GM19455 (cell line): ENCODE data around the gene VAV1.
A peak's percentile ranks its signal among the peaks of the same experiment; 100 is the strongest.
"Not testable (repeated sequence)": the region's sequence is repeated elsewhere in the genome, so short reads cannot be mapped to it uniquely, and the experiment has no call there.

Experiments used
- ATAC-seq: cut with Tn5 transposase; IDR thresholded peaks from one replicate; pipeline ENCODE4 v1.9.1; 2021; ENCODE audit not compliant: unreplicated experiment

VAV1 gene

GRCh38 chr19:6754653-6755463, 17.6 kb upstream of the VAV1 start:
- ATAC-seq = no peak

GRCh38 chr19:6760606-6761005, 11.9 kb upstream of the VAV1 start:
- no peak for ATAC-seq

GRCh38 chr19:6761053-6761676, 11.3 kb upstream of the VAV1 start:
- no peak for ATAC-seq

- not testable (repeated sequence) for ATAC-seq
Observed at GRCh38 chr19:6762253-6762797, 10.2 kb upstream of the VAV1 start.

- ATAC-seq = no peak
Observed at GRCh38 chr19:6765738-6766356, 6.7 kb upstream of the VAV1 start.

GRCh38 chr19:6766357-6767080, 6.0 kb upstream of the VAV1 start:
- no peak for ATAC-seq

GRCh38 chr19:6767081-6767356, 5.5 kb upstream of the VAV1 start:
- peak; percentile 8 for ATAC-seq

- peak; percentile 63 for ATAC-seq
Observed at GRCh38 chr19:6767357-6768235, 4.9 kb upstream of the VAV1 start, which contains the start of gene SH2D3A. SH2D3A (minus strand) TSS chr19:6767435; CDS start chr19:6763748, 3,687 bp downstream.

GRCh38 chr19:6768236-6768785, 4.2 kb upstream of the VAV1 start:
- no peak for ATAC-seq

GRCh38 chr19:6769006-6769619, 3.4 kb upstream of the VAV1 start:
- ATAC-seq = no peak

GRCh38 chr19:6771648-6772027, 870 bp upstream of the VAV1 start:
- ATAC-seq = not testable (repeated sequence)

GRCh38 chr19:6772866-6773322, 386 bp downstream of the VAV1 start:
- ATAC-seq = no peak

GRCh38 chr19:6773323-6773931, 919 bp downstream of the VAV1 start:
- ATAC-seq = no peak

- no peak for ATAC-seq
Observed at GRCh38 chr19:6774821-6775707, 2.6 kb downstream of the VAV1 start.

- ATAC-seq = not testable (repeated sequence)
Observed at GRCh38 chr19:6776045-6776444, 3.5 kb downstream of the VAV1 start.

GRCh38 chr19:6776999-6777398, 4.5 kb downstream of the VAV1 start:
- ATAC-seq = no peak

GRCh38 chr19:6777434-6777833, 4.9 kb downstream of the VAV1 start:
- ATAC-seq = no peak

- ATAC-seq = no peak
Observed at GRCh38 chr19:6778386-6778785, 5.9 kb downstream of the VAV1 start.
